GM18951 (cell line): ENCODE measurements around the gene VTI1A.

Experiments used
- POLR2A ChIP-seq: IDR thresholded peaks from 4 replicates; pipeline ENCODE4 v1.6.1; 2011; ENCODE audit warnings: mild to moderate bottlenecking; ENCODE audit not compliant: insufficient read length, insufficient read depth; ENCODE audit errors: extremely low read depth
- in situ Hi-C: fragments of 300-500 bp; cut with MboI; formaldehyde crosslinking; loops from one replicate; pipeline ENCODE4 v1.12.0; 2022; ENCODE audit warnings: low sequenced_read_pairs, mixed read lengths, inconsistent platforms; ENCODE audit not compliant: unreplicated experiment

Gene VTI1A

DNA sequence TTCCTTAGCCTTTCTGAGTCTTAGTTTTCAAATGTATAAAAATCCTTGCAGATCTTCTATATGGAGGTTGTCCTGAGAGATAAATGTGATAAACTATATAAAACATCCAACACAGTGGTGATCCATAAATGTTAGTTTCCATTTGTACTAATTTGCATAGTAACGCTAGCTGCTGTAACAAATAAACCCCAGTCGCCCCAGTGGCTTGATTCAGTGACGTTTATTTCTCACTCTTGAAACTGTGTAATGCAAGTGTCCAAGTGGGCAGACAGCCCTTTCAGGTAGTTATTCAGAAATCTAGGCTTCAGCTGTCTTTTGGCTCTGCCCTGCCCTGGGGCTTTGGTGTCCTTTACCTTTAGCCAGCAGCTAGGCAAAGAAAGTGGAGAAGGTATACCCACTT is 106.3 kb downstream of the VTI1A start:
- TF ChIP-seq POLR2A: no peak
- in situ Hi-C loops: no loop called here

GRCh38 chr10:112554263-112554662 is 107.2 kb downstream of the VTI1A start:
- in situ Hi-C loops: no loop called here
- no peak for TF ChIP-seq POLR2A

- no peak for TF ChIP-seq POLR2A
- in situ Hi-C loops: no loop called here
Measured at GRCh38 chr10:112557197-112557596, 110.2 kb downstream of the VTI1A start.

DNA sequence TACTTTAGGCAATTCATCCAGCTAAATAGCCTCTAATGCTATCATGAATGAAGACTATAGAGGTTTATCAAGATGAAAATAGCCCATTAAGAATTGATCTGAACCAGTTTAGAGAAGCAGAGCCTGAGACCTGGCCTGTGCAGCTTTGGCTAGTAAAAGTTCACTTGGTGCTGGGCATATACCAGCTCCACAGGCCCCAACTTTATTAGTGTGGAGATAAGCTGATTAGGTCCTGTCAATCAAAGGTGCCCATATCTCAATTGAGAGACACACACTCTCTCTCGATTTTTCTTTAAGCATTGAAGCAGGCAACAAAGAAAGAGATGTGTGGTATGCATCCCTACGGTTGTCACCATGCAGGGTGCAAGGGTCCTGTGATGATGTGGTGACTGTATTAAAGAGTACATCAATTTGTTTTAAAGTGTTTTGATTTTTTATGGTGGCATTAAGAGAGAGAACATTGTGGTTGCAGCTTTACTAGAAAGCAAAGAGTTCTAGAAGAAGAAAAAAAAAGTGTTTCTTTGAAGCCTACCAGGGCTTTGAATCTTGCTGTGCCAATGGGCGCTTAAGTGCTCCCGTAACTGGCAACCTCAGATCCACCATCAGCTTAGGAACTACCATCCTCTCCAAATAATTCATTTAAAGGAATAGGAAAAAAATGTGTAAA is 111.6 kb downstream of the VTI1A start:
- no peak for TF ChIP-seq POLR2A
- in situ Hi-C loops: no loop called here

DNA sequence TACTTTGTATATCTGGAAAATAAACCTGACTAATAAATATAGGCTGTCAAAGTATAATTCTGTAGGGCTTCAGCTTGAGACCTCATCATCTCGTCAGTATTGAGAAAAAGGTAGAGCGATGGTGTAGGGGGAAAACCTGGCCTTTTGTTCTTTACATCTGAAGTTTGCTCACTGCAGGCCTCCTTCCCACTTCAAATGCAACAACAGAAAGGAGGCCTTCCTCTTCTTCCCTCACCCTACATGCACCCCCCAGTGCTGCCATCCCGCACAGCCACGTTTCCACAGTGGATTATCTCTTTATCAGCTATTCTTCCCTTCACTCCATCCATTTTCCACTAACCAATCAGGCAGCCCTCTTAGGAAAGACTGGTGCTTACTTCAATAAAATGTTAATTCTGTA is 112.3 kb downstream of the VTI1A start:
- no peak for TF ChIP-seq POLR2A
- in situ Hi-C loops: no loop called here

DNA sequence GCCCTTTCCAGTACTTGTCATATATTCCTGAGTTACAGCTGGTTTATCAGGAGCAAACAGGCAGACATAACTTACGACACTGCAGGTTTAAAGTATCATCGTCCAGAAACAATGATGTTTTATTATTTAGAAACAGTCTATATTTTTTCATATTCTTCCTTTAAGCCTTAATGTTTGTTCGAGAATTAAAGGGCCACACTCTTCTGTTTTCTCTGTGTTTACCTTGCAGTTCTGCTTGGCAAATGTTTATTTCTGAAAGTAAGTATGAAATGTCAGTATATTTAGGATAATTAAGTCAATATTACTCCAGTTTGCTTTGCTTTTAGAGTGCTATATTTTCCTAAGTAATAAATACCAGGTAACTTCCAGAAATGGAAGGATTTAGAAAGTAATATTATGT is 115.1 kb downstream of the VTI1A start:
- in situ Hi-C loops: no loop called here
- no peak for TF ChIP-seq POLR2A

DNA sequence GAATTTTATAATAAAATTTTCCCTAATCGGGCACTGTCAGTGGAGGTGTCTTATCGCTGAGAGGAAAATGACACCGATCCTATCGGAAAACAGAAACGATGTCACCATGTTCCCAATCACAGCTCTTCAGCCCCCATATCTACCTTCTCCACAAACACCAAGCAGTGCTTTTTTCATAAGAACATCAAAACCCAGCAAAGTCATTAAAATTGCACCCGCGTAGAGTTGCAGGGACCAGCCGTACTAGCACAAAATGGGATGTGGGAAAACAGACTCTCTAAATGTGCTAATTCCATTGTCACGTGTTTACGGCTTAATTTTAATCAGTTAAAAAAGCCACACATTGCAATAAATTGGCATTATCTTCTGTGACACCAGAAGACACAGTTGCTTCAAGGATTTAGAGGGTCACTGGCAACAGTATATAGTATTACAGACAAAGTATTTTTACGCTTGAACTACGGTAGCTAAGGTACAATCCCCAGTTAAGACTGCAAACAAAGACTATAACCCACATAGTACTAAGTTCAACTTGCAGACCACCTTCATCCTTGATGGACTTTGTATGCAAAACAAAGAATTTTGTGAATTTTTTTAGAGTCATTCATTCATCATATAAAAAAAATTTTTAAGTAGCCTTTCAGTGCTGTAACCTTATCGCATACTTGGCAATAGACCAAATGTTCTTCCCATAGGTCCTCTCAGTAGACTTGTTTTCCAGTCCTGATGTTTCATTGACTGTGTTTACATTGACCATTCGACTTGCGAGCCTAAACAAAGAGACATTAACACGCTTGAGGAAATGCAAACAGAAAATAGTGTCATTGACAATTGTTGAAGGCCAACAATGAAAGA is 116.0 kb downstream of the VTI1A start:
- no peak for TF ChIP-seq POLR2A
- in situ Hi-C loops: no loop called here

GRCh38 chr10:112564337-112564736 is 117.3 kb downstream of the VTI1A start:
- in situ Hi-C loops: no loop called here
- no peak for TF ChIP-seq POLR2A

DNA sequence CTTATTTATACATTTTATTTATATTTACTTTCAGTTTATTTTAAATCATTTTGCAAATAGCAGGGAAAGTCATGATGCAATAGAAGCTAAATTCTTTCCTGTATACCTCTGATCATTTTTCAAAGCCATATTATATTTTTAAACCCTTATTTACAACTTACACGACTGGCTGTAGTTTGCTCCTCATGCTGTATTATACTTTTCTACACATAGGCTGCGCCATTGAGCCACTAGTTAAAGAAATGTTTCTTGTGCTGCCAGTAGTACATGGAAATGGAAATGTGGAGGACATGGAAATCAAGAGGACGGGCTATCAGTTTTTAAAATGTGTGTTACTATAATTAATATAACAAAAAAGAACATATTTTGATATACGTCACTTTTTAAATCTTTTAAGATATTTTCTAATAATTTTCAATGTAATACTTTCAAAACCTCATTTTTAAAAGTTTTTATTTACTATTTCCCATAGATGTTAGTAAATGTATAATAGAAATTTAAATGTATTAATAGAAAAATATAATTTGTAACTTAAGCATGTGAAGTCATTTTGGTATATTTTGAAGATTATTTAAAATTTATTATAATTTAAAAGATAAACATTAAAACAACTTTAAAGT is 118.5 kb downstream of the VTI1A start:
- TF ChIP-seq POLR2A: no peak
- in situ Hi-C loops: no loop called here

DNA sequence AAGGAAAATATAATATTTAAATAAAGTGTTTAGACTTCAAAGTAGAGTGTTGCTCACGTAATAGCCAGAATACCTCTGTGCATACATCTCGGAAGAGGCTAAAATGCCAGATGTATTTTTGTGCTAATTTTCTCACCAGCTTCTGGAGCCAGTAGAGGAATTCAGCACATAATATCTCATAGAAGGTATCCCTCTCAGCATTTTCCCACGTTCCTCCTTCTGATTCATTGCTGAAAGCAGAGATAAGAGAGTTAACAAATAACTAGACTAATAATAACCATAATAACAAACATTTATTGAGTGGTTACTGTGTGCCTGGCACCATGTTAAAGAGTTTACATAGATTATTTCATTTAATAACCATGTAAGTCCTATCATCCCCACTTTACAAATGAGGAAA is 123.6 kb downstream of the VTI1A start:
- TF ChIP-seq POLR2A: no peak
- in situ Hi-C loops: no loop called here

DNA sequence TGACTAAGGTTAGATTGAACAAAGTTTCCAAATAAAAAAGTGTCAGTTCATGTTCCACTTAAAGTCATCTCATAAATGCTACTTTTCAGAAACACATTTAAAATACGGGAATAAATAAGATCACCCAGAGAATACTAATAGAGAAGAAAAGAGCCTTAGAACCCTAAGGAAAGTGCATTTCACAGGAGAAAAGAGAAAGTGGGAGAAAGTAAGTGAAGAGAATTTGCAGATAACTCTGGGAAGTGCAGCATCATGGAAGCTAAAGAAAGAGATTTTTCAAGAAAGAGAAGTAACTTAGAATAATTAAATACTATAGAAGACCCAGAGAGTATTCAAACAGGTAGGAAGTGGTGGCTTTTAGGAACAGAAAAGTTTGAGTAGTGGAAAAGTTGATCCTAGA is 132.6 kb downstream of the VTI1A start:
- in situ Hi-C loops: no loop called here
- no peak for TF ChIP-seq POLR2A

GRCh38 chr10:112580267-112580666 is 133.3 kb downstream of the VTI1A start:
- no peak for TF ChIP-seq POLR2A
- in situ Hi-C loops: no loop called here

DNA sequence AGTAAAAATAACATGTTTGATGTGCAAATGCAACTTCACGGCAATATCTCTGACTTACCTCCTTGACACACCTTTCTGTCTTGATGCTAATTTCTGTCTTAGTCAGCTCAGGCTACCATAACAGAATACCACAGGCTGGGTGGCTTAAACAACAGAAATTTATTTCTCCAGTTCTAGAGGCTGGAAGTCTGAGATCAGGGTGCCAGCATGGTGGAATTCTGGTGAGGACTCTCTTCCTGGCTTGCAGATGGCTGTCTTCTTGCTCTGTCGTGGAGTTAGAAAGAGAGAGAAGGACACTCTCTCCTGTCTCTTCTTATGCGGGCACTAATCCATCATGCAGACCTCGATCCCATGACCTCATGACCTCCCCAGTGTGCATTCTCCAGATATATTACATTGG is 134.9 kb downstream of the VTI1A start:
- in situ Hi-C loops: no loop called here
- no peak for TF ChIP-seq POLR2A

GRCh38 chr10:112583236-112583939 is 136.4 kb downstream of the VTI1A start:
- no peak for TF ChIP-seq POLR2A
- in situ Hi-C loops: no loop called here

GRCh38 chr10:112584276-112584675 is 137.3 kb downstream of the VTI1A start:
- in situ Hi-C loops: no loop called here
- no peak for TF ChIP-seq POLR2A
